ENCODE data around the gene CRELD1. TPM values are rescaled to one million over a fixed set of nuclear protein-coding genes. Genes with fewer than 3 reads are reported as not detected.

CRELD1 gene
- total and polyA plus RNA-seq, 10 of the 15 experiments (the other 5 are each of a cell fraction or from before 2014, with no cell fraction given) = 1.3 to 15.9 (median 8.8) TPM

- Histone ChIP-seq H3K27ac (ENCODE audit: control insufficient read depth, insufficient read depth) (no peak overlapping the region), H3K36me3 (ENCODE audit: control insufficient read depth in 2 of 2, insufficient read depth in 2 of 2, low read length in 1 of 2) (peaks cover 0 to 6% of the 10 kb centered on the region in 2 experiments; a peak in 3 of 4 replicates), H3K9ac (ENCODE audit: control insufficient read depth, insufficient read depth, low read length) (no peak overlapping the region), H3K27me3 (replicated peaks in 1 of 2; ENCODE audit: control insufficient read depth in 2 of 2, insufficient read depth in 2 of 2, low read length in 1 of 2) (no peaks in the 10 kb centered on the region), H3K4me3 (no peak overlapping the region), H3K9me3 (replicated peaks; ENCODE audit: control insufficient read depth, insufficient read depth, low read length) (no peaks in the 10 kb centered on the region), H3K4me2 (ENCODE audit: control insufficient read depth, insufficient read depth) (no peak overlapping the region), H2AFZ (ENCODE audit: control insufficient read depth, low read depth, low read length) (no peak overlapping the region), H4K20me1 (ENCODE audit: control insufficient read depth, insufficient read depth) (no peaks in the 10 kb centered on the region), H3K79me2 (ENCODE audit: control insufficient read depth, insufficient read depth, low read length) (no peaks in the 10 kb centered on the region), H3K4me1 (ENCODE audit: control insufficient read depth, insufficient read depth, low read length) (no peaks in the 10 kb centered on the region)
- SMC1A ChIA-PET (ENCODE audit: uncharacterized antibody, unreplicated experiment) = interaction anchor here (1.1 kb wide), 1 partner anchor 14 kb away, joined by 4 read pairs; no protein-coding TSS in a partner anchor
- CTCF ChIA-PET = no interaction called here
- POLR2A ChIA-PET = no interaction called here
- ATAC-seq (no peak), DNase-seq (ENCODE audit: low read depth, low spot score) (no peak), FAIRE-seq (no peak)
- intact Hi-C loops (cut with micrococcal nuclease; ENCODE audit: unreplicated experiment) (no loop called here), in situ Hi-C loops (cut with MboI) (no loop called here)
- TSS peak; percentile 42 for BruUV-seq (replicated peaks)
- 72% methylated on average over 10 of the region's 10 CpGs for WGBS (ENCODE audit: insufficient coverage, insufficient replicate concordance, low lambda C conversion rate, missing lambda C conversion rate)
- RAD21 ChIA-PET (ENCODE audit: unreplicated experiment) = no interaction called here
- TF ChIP-seq ZNF24 (IDR thresholded peaks at IDR 0.05) = no peak
- no peak for TF ChIP-seq ZNF592 (IDR thresholded peaks at IDR 0.05)
- no peak for TF ChIP-seq TCF12 (IDR thresholded peaks at IDR 0.05; ENCODE audit: low read depth, low read length)
- no peak for TF ChIP-seq ZBTB33 (IDR thresholded peaks at IDR 0.05)
- no peak for TF ChIP-seq SMAD5 (IDR thresholded peaks at IDR 0.05; ENCODE audit: low read depth)
- no peak for TF ChIP-seq CHD2 (IDR thresholded peaks at IDR 0.05; ENCODE audit: borderline replicate concordance, low read depth, low read length)
- TF ChIP-seq E4F1 (IDR thresholded peaks at IDR 0.05; ENCODE audit: borderline replicate concordance, partially characterized antibody) = no peak
- TF ChIP-seq TAF1 (IDR thresholded peaks at IDR 0.05; ENCODE audit: borderline replicate concordance, low read depth, low read length) = no peak
- no peak for TF ChIP-seq NFYA (IDR thresholded peaks at IDR 0.05; ENCODE audit: borderline replicate concordance, low read depth, low read length)
- TF ChIP-seq RELA (IDR thresholded peaks at IDR 0.05; ENCODE audit: borderline replicate concordance, partially characterized antibody) = no peak
- TF ChIP-seq TARDBP (IDR thresholded peaks at IDR 0.05; ENCODE audit: borderline replicate concordance) = no peak
Measured at GRCh38 chr3:9945358-9945757, 11.7 kb downstream of the CRELD1 start.
